GM12865 (cell line): ENCODE data around the gene TMEM114.
"Not testable (repeated sequence)": the region's sequence is repeated elsewhere in the genome, so short reads cannot be mapped to it uniquely, and the experiment has no call there.

Experiments
- DNase-seq: peaks from one replicate; pipeline ENCODE4 v3.0.0; 2010; ENCODE audit warnings: low read depth
- H3K4me3 ChIP-seq: 2 replicates; pipeline ENCODE4 v1.5.1; 2011; ENCODE audit warnings: mild to moderate bottlenecking, low read depth, low read length, control low read depth
- CTCF ChIP-seq: IDR thresholded peaks from 2 replicates; pipeline ENCODE4 v1.5.1; 2011; ENCODE audit warnings: low read length, control low read depth, low read depth, inconsistent platforms; ENCODE audit not compliant: insufficient read depth; ENCODE audit errors: missing control alignments

TMEM114 gene

GRCh38 chr16:8577678-8578304, 12.5 kb downstream of the TMEM114 start:
- TF ChIP-seq CTCF: no peak
- H3K4me3 ChIP-seq: no peak overlapping the region
- DNase-seq: no peak

GRCh38 chr16:8576141-8577004, 13.9 kb downstream of the TMEM114 start:
- no peak for TF ChIP-seq CTCF
- no peak overlapping the region for H3K4me3 ChIP-seq
- no peak for DNase-seq

GRCh38 chr16:8575399-8575798, 14.9 kb downstream of the TMEM114 start:
- H3K4me3 ChIP-seq: no peak overlapping the region
- no peak for TF ChIP-seq CTCF
- DNase-seq: no peak

GRCh38 chr16:8572919-8573724, 17.2 kb downstream of the TMEM114 start:
- H3K4me3 ChIP-seq: no peak overlapping the region
- TF ChIP-seq CTCF: peak; percentile 53
- DNase-seq: peak; percentile 37

- TF ChIP-seq CTCF: no peak
- DNase-seq: no peak
- H3K4me3 ChIP-seq: no peak overlapping the region
These were observed 18.0 kb downstream of the TMEM114 start for GRCh38 chr16:8572063-8572918.

- H3K4me3 ChIP-seq: no peak overlapping the region
- no peak for DNase-seq
- no peak for TF ChIP-seq CTCF
These were observed 19.2 kb downstream of the TMEM114 start for GRCh38 chr16:8571061-8571596.

GRCh38 chr16:8570393-8570792, 19.9 kb downstream of the TMEM114 start:
- not testable (repeated sequence) for H3K4me3 ChIP-seq, DNase-seq
